Measurements from ENCODE around the gene SH3PXD2B.

SH3PXD2B gene

DNA sequence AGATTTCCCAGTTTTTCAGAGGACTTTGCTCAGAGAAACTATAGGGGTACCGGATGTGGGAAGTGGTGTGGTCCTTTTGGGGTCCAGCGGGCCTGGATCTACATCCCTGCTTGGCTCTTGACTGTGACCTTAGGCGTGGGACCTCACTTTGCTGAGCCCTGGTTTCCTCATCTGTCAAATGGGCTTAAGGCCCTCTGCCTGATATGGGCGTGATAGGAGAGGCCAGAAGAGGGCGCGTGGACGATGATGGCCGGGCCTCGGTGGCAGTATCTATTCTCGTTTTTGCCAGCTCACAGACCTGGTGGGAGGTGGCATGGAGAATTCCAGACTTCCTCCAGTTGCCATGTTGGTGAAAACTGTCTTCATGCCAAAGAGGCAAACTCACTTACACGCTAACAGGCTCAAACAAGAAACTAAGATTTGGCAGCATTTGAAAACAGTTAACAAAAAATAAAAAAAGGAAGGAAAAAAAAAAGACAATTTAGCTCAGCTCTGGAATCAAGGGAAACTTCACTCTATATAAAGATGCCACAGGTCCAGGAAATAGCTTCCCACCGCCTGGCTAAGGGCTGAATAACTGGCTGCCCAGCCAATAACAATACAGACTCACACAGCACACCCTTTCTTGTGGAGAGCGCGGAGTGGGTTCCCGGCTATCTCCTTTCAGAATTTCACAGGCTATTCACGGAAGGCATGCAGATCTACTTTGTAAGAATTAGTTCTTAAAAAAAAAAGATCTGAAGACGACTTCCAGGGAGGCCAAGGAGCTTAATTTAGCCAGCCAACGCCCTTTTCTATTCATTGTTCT is 1.7 kb downstream of the SH3PXD2B start:
- no peak for DNase-seq

DNA sequence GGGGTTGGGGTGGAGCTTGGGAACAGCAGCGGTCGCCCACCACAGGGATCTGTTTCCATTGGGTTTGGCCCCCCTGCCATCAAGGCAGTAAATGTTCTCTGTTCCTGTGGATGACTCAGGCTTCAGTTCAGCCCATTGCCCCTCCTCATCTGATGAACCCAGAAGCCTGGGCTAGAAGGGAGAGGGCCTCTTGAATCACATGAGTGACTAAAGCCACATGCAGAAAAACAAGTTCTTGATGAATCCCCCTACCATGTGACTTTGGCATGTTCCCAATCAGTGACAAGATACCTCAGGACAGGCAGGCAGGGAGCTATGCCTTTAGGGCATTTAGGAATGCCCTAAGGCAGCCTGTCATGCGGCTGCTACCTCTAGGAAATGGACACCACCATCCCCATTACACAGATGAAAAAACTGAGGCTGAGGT is 2.5 kb downstream of the SH3PXD2B start:
- DNase-seq: no peak

DNA sequence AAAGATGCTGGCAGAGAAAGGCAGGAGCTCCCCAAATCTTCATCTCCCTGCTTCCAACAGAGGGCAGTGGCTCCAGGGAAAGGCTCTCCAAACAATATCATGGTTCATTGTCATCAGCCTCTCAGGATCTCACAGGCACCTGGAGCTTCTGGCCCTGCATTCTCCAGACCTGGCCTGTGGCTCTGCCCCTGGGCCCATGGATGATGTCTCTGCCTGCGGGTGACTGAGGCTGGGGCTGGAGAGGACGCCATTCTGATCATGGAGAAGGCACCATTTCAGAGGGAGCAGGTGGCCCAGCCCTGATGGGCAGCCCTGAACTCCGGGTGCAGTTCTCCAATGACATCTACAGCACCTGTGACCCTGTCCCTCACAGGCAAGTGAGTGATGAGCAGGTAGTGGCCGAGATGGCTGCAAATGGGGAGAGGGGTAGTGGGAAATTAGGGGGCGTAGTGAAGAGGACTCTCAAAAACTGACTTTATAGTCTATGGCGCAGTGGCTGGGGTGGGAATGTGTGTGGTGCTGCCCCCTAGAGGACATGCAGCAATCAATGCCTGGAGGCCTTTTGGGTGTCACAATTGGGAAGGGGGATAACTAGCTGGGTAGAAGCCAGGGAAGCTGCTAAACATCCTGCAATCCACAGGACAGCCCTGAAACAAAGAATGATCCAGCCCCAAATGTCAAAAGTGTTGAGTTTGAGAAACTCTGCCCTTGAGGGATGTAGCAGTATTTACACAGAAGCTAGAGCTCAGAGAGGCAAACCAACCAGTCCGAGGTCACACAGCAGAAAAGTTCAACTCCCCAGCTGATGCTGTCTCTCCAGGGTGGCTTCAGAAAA is 3.2 kb downstream of the SH3PXD2B start:
- no peak for DNase-seq

DNA sequence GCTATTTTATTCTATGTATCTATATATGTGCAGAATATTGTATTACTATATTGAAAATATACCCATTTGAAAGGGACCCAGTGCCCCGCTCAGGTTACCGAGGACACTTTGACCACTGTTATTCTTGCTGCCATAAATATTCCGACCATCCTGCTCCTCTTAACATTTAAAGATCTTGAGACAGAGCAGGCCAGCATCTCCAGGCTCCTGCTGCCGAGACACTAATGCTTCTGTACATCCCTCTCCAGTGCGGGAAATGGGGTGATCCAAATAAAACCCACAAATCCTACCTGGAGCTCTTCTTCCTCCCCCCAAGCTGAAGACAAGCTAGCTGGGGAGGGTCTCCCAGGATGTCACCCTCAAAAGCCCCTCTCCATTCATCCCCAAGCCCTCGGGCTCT is 3.9 kb downstream of the SH3PXD2B start:
- no peak for DNase-seq

DNA sequence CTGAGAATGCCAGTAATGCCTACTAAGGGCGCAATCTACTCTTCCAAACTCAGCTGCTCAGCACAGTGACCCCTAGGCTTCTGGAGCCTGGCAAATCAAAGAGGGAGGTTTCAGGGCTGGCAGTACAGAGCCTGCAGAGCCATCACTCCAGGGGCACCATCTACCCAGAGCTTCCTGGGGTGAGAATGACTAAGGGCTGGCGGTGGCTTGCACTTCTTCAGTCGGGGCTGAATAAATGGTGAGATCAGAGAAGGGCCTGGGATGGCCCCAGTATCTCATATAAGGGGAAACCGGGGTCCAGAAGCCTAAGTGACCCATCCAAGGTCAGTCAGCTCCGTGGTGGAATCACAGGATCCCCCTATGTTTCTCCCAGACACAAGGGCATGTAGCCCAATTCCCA is 5.3 kb downstream of the SH3PXD2B start:
- DNase-seq: no peak

DNA sequence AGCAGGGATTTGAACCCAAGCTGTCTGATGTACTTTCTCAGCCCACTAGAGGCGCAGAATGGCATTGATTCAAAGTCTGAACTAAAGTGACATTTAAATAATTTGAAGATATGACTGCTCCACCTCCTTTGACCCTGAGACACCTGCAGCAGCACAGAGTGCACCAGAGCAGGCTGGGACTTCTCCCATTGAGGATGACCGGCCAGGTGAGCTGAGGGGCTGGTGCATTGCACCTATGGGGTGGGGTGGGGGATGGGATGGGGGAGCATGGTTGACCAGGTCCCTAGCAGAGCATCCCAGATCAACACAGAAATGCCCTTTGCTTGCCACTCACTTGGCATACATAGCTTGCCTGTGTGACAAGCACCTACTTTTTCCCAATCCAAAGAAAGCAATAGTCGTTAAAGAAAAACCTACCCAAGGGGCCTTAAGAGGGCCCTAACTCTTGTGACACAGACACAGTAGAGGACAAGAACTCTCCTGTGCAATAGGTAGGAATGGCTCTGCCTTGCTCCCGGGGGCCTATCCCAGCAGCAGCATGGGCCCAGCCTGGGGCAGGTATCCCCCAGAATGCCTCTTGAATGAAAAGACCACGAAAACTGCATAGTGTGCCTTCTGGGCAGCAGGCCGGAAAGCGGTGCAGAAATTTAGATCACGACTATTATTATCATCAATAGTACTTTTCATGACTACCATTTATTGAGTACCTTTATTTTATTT is 6.5 kb downstream of the SH3PXD2B start:
- no peak for DNase-seq

DNA sequence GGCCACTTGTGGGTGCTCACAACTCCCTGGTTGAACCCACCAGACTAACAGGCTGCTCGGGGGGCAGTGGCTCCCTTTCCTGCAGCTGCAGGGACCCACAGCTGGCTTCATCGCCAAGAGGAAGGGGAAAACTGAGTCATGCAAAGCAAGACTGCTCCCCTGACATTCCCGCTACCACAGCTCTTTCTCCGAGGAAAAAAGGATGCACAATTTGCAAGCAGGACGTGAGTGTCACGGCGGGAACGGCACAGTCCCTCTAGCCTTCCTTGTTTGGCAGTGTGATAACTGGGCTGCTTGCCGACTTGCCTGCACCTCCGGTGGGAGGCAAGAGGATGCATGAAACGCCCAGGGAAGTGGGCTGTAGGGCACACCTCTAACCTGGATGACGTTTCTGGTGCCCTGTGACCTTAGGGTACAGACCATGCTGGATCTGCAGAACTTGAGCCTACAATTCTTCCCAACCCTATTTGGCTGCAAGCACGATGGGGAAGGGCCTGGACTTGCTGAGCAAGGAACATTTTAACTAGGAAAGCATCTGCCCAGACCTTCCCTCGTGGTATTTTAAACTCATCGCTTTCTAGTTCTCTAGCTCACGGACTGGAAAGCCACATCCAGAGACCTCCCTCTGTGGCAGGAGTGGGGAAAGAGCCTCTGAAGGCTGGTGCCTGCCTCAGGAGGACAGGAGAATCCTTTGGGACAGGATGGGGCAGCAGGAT is 7.8 kb downstream of the SH3PXD2B start:
- no peak for DNase-seq

DNA sequence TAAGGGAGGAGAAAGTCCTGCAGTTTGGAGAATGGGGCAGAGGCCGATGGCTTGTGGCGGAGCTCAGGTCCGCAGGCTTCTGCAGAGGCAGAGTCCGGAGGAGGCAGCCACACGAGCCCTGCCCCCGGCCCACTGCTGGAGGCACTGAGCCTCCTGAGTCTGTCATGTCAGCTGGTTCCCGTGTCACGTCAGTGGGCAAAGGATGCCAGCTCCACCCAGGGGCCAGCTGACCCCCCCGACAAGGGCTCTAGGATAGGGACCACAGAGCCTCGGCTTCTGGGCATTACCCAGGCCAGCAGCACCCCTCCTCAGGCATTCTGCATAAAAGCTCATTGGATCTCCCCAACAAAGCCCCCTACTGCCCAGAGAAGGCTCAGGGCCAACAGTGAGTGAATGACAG is 8.5 kb downstream of the SH3PXD2B start:
- DNase-seq: no peak

DNA sequence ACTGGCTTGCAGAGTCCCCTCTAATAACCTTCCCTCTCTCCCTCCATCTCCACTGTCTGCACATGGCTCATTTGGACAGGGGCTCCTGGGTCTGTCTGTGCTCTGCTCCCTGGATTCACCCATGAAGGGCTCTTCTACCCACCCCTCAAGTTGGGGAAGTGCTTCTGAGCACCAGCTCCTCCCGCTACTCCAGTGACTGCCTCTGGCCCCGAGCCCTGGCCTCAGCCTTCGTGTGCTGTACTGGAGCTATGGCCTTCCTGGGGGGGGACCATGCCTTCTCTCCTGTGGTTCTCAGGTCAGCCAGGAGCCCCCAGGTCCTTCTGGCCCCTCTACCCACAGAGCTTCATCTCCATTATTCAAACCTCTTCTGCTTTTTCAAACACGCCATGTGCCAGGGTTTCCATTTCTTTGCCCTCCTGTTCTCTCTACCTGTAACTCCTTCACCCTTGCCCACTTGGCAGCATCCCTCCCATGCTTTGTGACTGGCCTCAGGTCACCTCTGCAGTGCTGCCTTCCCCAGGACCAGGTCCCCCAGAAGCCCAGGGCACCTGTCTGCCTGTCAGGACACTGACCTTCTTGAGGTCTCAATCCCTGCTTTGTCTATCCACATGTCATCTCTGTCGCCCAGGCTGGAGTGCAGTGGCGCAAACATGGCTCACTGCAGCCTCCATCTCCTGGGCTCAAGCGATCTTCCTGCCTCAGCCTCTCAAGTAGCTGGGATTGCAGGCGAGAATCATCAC is 9.5 kb downstream of the SH3PXD2B start:
- no peak for DNase-seq

DNA sequence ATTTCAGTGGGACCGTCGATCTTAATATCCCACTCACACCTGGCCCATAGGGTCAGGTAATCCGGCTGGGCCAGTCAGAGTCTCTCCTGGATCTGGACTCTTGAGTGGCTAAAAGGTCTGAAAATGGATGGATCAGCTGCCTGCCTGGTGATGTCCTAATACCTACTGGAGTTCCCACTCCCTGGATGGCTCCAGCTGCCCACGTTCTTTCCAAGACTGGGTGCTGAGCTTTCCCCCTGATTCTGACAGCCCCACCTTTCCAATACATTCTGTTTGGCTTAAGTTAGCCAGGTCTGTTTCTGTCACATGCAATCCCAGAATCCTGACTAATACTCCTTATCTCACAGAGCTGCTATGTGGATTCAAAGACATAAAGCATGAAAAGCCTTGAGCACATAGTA is 10.2 kb downstream of the SH3PXD2B start:
- no peak for DNase-seq

DNA sequence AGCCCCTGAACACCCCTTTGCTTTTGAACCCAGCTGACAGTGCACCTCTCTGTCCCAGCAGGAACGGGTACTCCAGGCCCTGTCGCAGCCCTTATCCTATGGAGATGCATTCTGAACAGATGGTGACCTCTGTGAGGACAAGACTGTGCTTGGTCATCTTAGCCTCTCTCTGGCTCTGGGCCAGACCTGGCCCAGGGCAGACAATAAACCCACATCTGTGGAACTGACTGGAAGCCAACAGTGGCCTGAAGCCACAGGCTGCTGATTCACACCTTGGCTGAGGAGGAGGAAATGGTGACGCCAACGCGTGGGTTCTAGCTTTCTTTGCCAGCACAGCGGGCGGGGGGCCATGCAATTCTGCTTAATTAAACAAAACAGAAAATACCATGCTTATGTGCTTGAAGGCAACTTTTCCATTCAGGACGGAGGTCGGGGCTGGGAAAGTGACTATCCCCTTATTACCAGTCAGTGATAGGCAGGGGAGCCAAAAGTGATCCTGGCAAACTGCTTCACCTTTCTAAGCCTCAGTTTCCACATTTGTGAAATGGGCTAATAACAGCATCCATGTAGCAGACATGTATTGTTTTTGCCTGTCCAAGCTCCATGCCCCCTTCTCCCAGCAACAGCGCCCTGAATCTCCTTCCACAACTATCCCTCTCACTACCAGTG is 10.8 kb downstream of the SH3PXD2B start:
- peak; percentile 96 for DNase-seq

DNA sequence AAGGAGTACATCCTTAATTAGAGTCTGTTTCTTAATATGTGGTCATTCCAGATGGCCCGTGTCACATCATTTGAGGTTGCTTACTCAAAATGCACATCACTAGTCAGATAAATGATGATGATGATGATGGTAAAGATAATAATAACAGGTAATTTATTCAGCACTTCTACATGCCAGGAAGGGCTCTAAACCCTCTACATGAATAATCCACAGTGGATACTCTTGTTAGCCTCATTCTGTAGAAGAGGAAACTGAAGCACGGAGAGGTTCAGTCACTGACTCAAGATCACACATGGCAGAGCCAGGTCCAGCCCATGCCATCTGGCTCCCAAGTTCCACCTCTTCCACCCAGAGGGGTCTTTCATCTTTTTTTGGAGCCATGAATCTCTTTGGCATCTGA is 11.7 kb downstream of the SH3PXD2B start:
- DNase-seq: no peak

DNA sequence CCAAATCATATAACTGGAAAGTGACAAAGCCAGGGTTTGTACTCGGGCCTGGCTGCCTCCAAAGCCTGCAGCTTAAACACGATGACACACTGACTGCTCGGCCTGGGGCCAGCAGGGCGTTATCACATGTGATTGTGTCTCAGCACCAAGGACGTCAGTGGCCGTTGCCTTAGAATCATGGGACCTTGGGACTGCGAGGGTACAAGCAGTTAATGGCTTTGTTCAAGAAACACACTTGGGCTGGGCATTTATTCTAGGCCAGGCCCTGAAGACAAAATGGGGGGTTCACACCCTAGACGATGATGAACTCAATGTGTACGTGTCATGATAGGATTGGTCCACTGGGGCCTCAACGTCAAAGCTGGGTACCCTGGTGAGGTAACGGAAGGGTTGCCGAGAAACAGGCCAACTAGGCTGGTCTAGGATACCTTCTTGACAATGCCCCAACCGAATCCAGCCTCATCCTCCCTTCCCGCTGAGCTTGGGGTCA is 13.0 kb downstream of the SH3PXD2B start:
- no peak for DNase-seq

DNA sequence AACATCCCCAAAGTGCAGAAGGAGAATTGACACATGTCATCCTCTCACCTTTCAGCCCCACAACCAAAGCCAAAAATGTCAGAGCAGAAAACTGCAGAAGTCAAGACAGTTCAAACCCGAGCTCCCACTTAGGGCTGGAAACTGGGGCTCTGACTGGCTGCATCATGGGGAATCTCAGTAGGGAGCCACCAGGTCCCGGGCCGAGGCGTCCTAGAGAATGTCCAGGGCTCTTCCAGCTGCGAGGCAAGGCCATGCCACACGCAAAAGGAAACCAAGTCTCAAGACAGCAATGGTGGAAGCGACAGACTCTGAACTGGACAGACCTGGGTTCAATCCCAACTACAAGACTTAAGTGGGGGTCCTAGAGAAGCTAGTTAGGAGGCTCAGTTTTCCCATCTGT is 13.8 kb downstream of the SH3PXD2B start:
- no peak for DNase-seq

DNA sequence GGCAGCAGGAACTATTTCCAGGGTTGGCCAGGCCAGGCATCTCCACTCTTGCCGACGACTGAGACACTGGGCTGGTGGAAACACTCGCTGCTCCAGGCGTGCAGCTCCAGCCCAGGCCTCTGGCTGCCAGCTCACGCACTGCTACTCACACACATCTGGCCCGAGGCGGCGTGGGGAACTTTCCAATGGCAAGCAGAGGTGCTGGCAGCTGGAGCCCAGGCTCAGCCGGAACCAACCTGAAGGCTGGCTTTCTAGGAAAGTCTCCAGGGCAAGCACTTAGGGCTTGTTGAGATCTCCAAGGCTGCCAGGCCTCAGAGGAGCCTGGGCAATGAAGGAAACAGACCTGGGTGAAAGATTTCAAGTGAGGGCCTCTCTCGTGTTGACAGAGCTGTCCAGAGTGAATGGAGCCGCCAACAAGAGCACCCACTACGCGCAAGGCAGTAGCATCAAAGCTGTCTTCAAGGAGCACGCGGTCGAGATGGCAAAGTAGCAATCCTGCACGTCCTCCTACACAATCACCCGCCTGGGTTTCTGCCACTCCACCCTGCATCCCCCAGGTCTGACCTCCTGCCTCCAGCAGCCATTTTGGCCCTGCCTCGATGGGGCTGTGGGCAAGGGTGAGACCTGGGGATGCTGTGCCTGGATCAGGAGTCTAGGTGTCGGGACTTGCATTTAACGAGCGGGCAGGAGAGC is 14.4 kb downstream of the SH3PXD2B start:
- DNase-seq: no peak

DNA sequence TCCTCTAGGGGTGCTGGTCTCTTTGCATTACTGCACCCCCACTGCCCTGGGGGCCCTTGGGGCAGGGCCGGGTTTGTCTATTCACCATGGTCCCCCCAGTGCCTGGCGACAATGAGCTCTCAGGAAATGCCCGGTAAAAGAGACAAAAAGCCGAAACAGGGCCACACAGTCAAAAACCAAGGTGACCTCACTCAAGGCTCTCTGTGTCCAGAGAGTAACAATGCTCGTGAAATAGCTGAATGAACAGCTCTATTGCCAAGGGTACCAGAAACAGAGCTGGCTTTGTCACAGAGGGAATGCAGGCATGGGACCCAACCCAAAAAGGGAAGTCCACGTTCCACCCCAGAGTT is 16.0 kb downstream of the SH3PXD2B start:
- no peak for DNase-seq

DNA sequence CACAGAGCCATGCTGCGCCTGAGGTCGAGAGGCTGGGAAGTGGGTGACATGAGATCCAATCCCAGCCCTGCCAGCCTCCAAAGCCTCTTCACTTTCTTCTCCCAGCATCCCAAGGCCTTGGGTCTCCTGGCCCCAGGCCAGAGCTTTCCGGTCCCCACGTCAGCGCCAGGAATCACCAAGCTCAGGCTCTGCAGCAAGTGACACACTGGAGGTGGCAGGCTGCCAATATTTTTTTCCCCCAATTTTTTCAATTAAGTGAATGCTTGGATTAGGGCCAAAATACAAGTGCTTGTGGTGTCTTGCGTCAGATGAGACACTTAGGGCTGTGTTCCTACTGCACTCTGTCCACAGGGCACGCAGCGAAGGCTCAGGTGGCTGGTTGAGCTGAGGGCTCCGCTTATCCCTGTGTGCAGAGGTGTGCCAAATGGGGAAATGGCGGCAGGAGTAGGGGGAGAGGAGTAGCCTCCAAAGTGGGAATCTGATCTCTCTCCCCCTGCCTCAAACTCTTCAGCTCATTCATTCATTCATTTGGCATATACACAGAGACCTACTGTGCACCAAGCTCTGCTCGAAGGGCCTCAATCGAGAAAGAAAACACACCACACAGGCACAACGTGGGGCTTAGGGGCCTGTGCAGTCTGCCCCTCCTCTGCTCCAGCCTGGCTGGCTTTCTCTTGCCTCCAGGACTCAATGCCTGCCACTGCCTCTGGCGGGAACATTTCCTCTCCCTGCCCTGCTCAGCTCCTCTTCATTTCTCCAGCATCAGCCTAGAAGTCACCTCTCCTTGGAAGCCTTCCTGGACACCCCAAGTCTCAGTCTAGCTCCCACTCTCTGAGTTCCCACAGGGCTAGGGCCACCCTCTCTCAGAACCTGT is 16.6 kb downstream of the SH3PXD2B start:
- DNase-seq: peak; percentile 89

DNA sequence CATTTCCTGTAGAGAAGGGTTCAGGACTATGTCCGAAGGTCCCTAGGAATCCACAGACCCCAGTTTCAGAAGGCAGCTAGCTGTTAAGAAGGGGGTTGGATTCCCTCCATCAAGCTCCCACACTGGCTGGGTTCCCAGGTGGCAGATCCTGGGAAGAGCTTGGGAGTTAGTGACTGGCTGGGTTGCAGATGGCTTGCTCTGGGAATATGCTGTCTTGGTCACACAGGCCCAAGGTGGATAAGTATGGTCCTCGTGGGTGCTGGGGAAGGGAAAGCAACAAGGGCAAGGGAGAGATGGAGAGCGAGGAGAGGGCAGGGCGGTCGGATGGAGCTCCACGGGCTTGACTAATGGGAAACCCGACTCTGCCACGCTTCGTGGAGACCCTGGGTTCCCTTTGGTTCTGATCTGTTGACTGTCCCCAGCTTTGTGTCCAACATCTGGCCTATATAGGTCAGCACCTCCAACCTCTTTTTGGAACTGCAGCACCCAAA is 17.4 kb downstream of the SH3PXD2B start:
- DNase-seq: peak; percentile 22

DNA sequence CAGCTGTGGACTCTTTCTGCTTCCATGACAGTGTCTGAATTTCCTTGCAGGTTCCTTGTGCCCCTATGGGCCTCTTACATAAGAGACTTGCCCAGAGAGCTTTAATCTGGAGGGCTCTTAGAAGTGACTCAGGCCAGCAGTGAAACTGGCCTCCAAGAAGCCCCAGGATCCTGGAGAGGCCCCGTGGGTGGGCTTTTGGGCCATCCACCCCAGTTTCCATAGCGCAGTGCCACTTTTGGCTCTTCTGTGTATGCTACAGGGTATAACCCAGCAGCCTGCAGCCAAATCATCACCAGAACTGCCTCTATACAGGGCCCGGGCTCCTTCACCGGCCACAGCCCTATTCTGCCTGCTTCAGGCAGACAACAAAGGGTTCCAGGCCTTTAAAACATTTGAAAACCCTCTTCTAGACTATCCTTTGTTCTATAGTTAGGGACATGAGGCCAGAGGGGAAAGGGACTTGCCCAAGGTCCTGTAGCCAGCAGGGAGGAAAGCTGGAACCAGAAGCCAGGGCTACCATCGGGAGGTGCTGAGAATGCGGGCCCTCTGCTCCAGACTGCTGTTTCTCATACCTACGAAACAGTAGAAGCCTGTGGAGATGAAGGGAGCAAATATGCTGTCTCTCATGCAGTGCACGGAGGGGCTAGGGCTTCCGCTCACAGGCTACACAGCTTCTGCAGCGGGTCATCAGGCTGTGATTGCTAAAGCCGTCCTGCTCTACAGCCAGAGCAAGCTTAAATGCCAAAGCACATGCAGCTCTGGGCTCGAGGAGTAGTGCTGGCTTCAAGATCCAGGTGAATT is 18.0 kb downstream of the SH3PXD2B start:
- DNase-seq: no peak
